K562 (cell line): ENCODE results near the gene DRAXIN. TPM values are rescaled to one million over a fixed set of nuclear protein-coding genes. Genes with fewer than 3 reads are reported as not detected.
A peak's percentile ranks its signal among the peaks of the same experiment; 100 is the strongest.

Experiments
- HNRNPL ChIP-seq: fragments of 200-400 bp; formaldehyde crosslinking; IDR thresholded peaks from 2 replicates; pipeline ENCODE4 v1.6.1; 2017; ENCODE audit warnings: low read depth, mild to moderate bottlenecking, low read length
- KDM4B ChIP-seq, 2 experiments: fragments of 450-650 bp in 1 of 2; sonication (generic) in 1 of 2; IDR thresholded peaks; 2 replicates each; pipeline ENCODE4 v1.6.1; 2016 to 2017; ENCODE audit warnings: borderline replicate concordance in 2 of 2, antibody characterized with exemption in 1 of 2, low read depth in 1 of 2, mild to moderate bottlenecking in 1 of 2
- LCOR ChIP-seq: sonication (generic); formaldehyde crosslinking; IDR thresholded peaks from 2 replicates; pipeline ENCODE4 v1.8.0; 2022; ENCODE audit warnings: mild to moderate bottlenecking, missing genetic modification reagents
- MCM7 ChIP-seq, 2 experiments: fragments of 450-650 bp; IDR thresholded peaks; 2 replicates each; pipeline ENCODE4 v1.6.1; 2016 to 2018
- MEF2D ChIP-seq: conservative IDR thresholded peaks from 2 replicates; pipeline ENCODE4 v1.6.1; 2016; ENCODE audit warnings: low read depth, missing genetic modification characterization, missing compliant biosample characterization
- MYC ChIP-seq, 2 experiments: fragments of 250-450 bp in 1 of 2; sonication (Bioruptor Pico) in 1 of 2; IDR thresholded peaks; 2 replicates each; pipeline versions ENCODE4 v1.5.1 to v1.6.1; 2012 to 2021; ENCODE audit warnings: low read depth in 2 of 2, borderline replicate concordance in 1 of 2, improper control_type of control experiment in 1 of 2, low read length in 1 of 2, mild to moderate bottlenecking in 1 of 2, moderate library complexity in 1 of 2
- PHB ChIP-seq: fragments of 250-450 bp; sonication (Bioruptor Pico); IDR thresholded peaks from 2 replicates; pipeline ENCODE4 v1.5.0; 2021
- PHF20 ChIP-seq: fragments of 450-650 bp; IDR thresholded peaks from 2 replicates; pipeline ENCODE4 v1.6.1; 2018; ENCODE audit not compliant: partially characterized antibody
- RBM39 ChIP-seq: fragments of 200-400 bp; formaldehyde crosslinking; optimal IDR thresholded peaks from 2 replicates; pipeline ENCODE3; 2018; ENCODE audit warnings: low read depth, low read length
- SIN3A ChIP-seq, 2 experiments: fragments of 150-350 bp in 1 of 2; IDR thresholded peaks; 2 replicates each; pipeline ENCODE4 v1.6.1; 2011 to 2016; ENCODE audit warnings: borderline replicate concordance in 2 of 2, low read depth in 2 of 2, low read length in 2 of 2, mild to moderate bottlenecking in 2 of 2, moderate library complexity in 2 of 2; ENCODE audit not compliant: control insufficient read depth in 1 of 2
- SREBF2 ChIP-seq: sonication (generic); formaldehyde crosslinking; IDR thresholded peaks from 2 replicates; pipeline ENCODE4 v1.4.0; 2020; ENCODE audit warnings: mild to moderate bottlenecking, missing genetic modification reagents
- TFAM ChIP-seq: fragments of 250-450 bp; sonication (Bioruptor Pico); conservative IDR thresholded peaks from 2 replicates; pipeline ENCODE4 v1.5.0; 2021; ENCODE audit warnings: mild to moderate bottlenecking, moderate library complexity
- ZC3H8 ChIP-seq: fragments of 450-650 bp; IDR thresholded peaks from 2 replicates; pipeline ENCODE4 v1.6.1; 2017
- ZNF143 ChIP-seq: sonication (generic); formaldehyde crosslinking; IDR thresholded peaks from 2 replicates; pipeline ENCODE4 v1.9.0; 2022; ENCODE audit warnings: mild to moderate bottlenecking, missing genetic modification reagents
- ZNF232 ChIP-seq: sonication (generic); formaldehyde crosslinking; IDR thresholded peaks from 2 replicates; pipeline ENCODE4 v1.8.0; 2022; ENCODE audit warnings: mild to moderate bottlenecking, missing genetic modification reagents
- ZNF431 ChIP-seq: sonication (generic); formaldehyde crosslinking; IDR thresholded peaks from 2 replicates; pipeline ENCODE4 v1.8.0; 2022; ENCODE audit warnings: mild to moderate bottlenecking, missing genetic modification reagents
- ZNF583 ChIP-seq: fragments of 250-450 bp; sonication (Bioruptor Pico); IDR thresholded peaks from 2 replicates; pipeline ENCODE4 v1.4.0; 2020
- ZSCAN29 ChIP-seq: fragments of 450-650 bp; IDR thresholded peaks from 2 replicates; pipeline ENCODE4 v1.6.1; 2017
- polyA plus RNA-seq, 8 experiments: library from polyadenylated mRNA; depleted of rRNA in 4 of 8; stranded (reverse) in 5 of 8; unstranded in 3 of 8; fragments of >200 nt; fragmentation: Nextera tagmentation in 2 of 8; fragmentation: Illumina TruSeq in 1 of 8; extraction: Ambion mirVana in 2 of 8; extraction: Trizol in 1 of 8; gene quantifications; 2 replicates each; pipeline versions ENCODE4 v1.2.1 to v1.2.3, GENCODE V29; 2011 to 2014; ENCODE audit warnings: inconsistent platforms in 1 of 8, missing spikeins in 1 of 8
- total RNA-seq, 7 experiments: library from RNA; depleted of rRNA in 6 of 7; stranded (reverse); fragments of >200 nt in 6 of 7; fragmentation: Illumina TruSeq in 2 of 7; extraction: Trizol in 2 of 7; gene quantifications; 2 replicates each; pipeline versions ENCODE4 v1.2.1 to v1.2.3, GENCODE V29; 2011 to 2021; ENCODE audit warnings: low replicate concordance in 1 of 7
- TF ChIP-seq, protein P1 (sequence below): fragments of 250-450 bp; sonication (Bioruptor Pico); IDR thresholded peaks from 2 replicates; pipeline ENCODE4 v1.8.0; 2022; ENCODE audit warnings: inconsistent platforms
- TF ChIP-seq, protein P2 (sequence below), 2 experiments: fragments of 450-650 bp; IDR thresholded peaks; 2 replicates each; pipeline ENCODE4 v1.6.1; 2016
- TF ChIP-seq, protein P3 (sequence below): fragments of 450-650 bp; IDR thresholded peaks from 2 replicates; pipeline ENCODE4 v1.6.1; 2014; ENCODE audit warnings: low read depth, mild to moderate bottlenecking, moderate library complexity, borderline replicate concordance

Gene DRAXIN
- total and polyA plus RNA-seq, 9 of the 15 experiments (the other 6 are each of a cell fraction or from before 2014, with no cell fraction given), result 0.01 to 0.04 (median 0.01) TPM; not detected in 6

DNA sequence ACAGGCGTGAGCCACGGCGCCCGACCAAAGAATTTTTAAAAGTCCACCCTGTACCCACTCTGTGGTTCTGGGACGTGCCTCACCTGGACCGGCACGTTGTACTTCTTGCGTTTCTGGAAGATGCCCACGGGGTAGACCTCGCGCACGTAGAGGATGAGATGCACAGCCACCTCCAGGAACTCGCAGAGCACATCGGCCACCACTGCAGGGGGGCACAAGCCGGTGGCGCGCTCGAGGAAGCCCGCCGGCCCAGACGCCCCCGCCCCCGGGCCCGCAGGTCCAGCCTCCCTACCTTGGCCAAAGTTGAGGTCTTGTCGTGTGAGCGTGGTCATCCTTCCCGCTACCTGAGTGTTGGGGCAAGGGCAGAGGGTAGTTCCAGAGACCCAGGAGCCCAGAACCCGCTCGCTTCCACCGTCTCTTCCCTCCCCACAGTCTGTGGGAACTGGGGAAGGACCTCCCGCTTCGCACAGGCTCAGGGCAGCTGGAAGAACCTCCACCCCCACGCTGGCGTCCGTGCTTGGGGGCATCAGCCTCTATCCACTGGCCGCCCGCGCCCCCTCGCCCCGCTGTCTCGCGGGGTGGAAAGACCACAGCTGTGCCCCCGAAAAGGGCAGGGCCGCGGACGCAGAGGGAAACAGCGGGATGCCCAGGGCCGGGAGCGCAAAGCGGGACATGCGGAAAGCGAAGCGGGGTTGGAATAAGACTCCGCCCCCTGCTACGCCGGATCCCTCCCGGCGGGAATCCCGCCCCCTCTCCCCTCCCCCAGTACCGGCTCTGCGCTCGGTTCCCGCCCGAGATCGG lies 11.0 kb upstream of the DRAXIN start (continued):
- TF ChIP-seq, protein P1, sequence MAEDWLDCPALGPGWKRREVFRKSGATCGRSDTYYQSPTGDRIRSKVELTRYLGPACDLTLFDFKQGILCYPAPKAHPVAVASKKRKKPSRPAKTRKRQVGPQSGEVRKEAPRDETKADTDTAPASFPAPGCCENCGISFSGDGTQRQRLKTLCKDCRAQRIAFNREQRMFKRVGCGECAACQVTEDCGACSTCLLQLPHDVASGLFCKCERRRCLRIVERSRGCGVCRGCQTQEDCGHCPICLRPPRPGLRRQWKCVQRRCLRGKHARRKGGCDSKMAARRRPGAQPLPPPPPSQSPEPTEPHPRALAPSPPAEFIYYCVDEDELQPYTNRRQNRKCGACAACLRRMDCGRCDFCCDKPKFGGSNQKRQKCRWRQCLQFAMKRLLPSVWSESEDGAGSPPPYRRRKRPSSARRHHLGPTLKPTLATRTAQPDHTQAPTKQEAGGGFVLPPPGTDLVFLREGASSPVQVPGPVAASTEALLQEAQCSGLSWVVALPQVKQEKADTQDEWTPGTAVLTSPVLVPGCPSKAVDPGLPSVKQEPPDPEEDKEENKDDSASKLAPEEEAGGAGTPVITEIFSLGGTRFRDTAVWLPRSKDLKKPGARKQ (CRISPR knock-in tag), result no peak
- TF ChIP-seq, protein P2, sequence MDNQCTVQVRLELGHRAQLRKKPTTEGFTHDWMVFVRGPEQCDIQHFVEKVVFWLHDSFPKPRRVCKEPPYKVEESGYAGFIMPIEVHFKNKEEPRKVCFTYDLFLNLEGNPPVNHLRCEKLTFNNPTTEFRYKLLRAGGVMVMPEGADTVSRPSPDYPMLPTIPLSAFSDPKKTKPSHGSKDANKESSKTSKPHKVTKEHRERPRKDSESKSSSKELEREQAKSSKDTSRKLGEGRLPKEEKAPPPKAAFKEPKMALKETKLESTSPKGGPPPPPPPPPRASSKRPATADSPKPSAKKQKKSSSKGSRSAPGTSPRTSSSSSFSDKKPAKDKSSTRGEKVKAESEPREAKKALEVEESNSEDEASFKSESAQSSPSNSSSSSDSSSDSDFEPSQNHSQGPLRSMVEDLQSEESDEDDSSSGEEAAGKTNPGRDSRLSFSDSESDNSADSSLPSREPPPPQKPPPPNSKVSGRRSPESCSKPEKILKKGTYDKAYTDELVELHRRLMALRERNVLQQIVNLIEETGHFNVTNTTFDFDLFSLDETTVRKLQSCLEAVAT (IDR thresholded peaks at IDR 0.05), result peak in 1 of 2 experiments; percentile 32; a peak in 1 of 4 replicates
- TF ChIP-seq MEF2D (tag), result no peak
- peak; percentile 34; the same call in 1 of the 2 replicates for TF ChIP-seq ZNF232
- TF ChIP-seq TFAM (CRISPR knock-in tag), result no peak
- TF ChIP-seq LCOR (CRISPR knock-in tag), result 0 out of 2 replicates have a peak, but pooled peaks have one; percentile 4
- TF ChIP-seq, protein P3, sequence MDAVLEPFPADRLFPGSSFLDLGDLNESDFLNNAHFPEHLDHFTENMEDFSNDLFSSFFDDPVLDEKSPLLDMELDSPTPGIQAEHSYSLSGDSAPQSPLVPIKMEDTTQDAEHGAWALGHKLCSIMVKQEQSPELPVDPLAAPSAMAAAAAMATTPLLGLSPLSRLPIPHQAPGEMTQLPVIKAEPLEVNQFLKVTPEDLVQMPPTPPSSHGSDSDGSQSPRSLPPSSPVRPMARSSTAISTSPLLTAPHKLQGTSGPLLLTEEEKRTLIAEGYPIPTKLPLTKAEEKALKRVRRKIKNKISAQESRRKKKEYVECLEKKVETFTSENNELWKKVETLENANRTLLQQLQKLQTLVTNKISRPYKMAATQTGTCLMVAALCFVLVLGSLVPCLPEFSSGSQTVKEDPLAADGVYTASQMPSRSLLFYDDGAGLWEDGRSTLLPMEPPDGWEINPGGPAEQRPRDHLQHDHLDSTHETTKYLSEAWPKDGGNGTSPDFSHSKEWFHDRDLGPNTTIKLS, result no peak
- 0 out of 2 replicates have a peak, but pooled peaks have one; percentile 19 for TF ChIP-seq ZC3H8
- 0 out of 4 replicates have a peak, but pooled peaks of 1 of the 2 experiments have one; percentile 25 for TF ChIP-seq KDM4B (IDR thresholded peaks at IDR 0.05; ENCODE audit: borderline replicate concordance in 2 of 2, low read depth in 1 of 2)
- TF ChIP-seq ZNF431 (CRISPR knock-in tag), result no peak
- no peak; a peak in 1 of 4 replicates for TF ChIP-seq SIN3A (IDR thresholded peaks at IDR 0.05; ENCODE audit: borderline replicate concordance in 2 of 2, control insufficient read depth in 1 of 2, low read depth in 2 of 2, low read length in 2 of 2)
- no peak for TF ChIP-seq RBM39
- 0 out of 2 replicates have a peak, but pooled peaks have one; percentile 29 for TF ChIP-seq ZSCAN29
- TF ChIP-seq MYC (IDR thresholded peaks at IDR 0.05; ENCODE audit: low read depth, low read length), result no peak
- TF ChIP-seq MYC (CRISPR knock-in tag; IDR thresholded peaks at IDR 0.05; ENCODE audit: borderline replicate concordance, low read depth), result peak; percentile 48; the same call in 1 of the 2 replicates
- peak; percentile 92 for TF ChIP-seq HNRNPL
- no peak for TF ChIP-seq ZNF583 (CRISPR knock-in tag)
- TF ChIP-seq PHB (CRISPR knock-in tag), result peak; percentile 67
- TF ChIP-seq SREBF2 (CRISPR knock-in tag), result no peak
- peak; percentile 86 for TF ChIP-seq PHF20
- no peak for TF ChIP-seq ZNF143
- no peak for TF ChIP-seq MCM7 (IDR thresholded peaks at IDR 0.05)
